Suprapubic skin (tissue), 4 donors: Measurements from ENCODE around the gene PWWP2B.

Source experiments
- CTCF ChIP-seq, 2 donors: fragments of 200-600 bp in 1 of 2; fragments of 450-650 bp in 1 of 2; sonication (generic) in 1 of 2; IDR thresholded peaks; one replicate each; pipeline ENCODE4 v1.5.1; 2016 to 2019; ENCODE audit warnings: antibody characterized with exemption in 2 of 2, mild to moderate bottlenecking in 1 of 2, moderate library complexity in 1 of 2
- EP300 ChIP-seq: sonication (generic); formaldehyde crosslinking; IDR thresholded peaks from one replicate; pipeline ENCODE4 v1.6.1; 2017; ENCODE audit warnings: antibody characterized with exemption
- POLR2AphosphoS5 ChIP-seq, 3 donors: sonication (generic); formaldehyde crosslinking; IDR thresholded peaks; one replicate each; pipeline ENCODE4 v1.6.1; 2017; ENCODE audit warnings: antibody characterized with exemption in 3 of 3

GRCh38 chr10:132363921-132364593, 32.9 kb upstream of the PWWP2B start:
- TF ChIP-seq EP300 (no peak), CTCF (IDR thresholded peaks at IDR 0.05) (no peak), POLR2AphosphoS5 (IDR thresholded peaks at IDR 0.05) (no peak)
